Measurements from ENCODE around the gene ARHGEF4.
A peak's percentile ranks its signal among the peaks of the same experiment; 100 is the strongest.

ARHGEF4 gene, protein sequence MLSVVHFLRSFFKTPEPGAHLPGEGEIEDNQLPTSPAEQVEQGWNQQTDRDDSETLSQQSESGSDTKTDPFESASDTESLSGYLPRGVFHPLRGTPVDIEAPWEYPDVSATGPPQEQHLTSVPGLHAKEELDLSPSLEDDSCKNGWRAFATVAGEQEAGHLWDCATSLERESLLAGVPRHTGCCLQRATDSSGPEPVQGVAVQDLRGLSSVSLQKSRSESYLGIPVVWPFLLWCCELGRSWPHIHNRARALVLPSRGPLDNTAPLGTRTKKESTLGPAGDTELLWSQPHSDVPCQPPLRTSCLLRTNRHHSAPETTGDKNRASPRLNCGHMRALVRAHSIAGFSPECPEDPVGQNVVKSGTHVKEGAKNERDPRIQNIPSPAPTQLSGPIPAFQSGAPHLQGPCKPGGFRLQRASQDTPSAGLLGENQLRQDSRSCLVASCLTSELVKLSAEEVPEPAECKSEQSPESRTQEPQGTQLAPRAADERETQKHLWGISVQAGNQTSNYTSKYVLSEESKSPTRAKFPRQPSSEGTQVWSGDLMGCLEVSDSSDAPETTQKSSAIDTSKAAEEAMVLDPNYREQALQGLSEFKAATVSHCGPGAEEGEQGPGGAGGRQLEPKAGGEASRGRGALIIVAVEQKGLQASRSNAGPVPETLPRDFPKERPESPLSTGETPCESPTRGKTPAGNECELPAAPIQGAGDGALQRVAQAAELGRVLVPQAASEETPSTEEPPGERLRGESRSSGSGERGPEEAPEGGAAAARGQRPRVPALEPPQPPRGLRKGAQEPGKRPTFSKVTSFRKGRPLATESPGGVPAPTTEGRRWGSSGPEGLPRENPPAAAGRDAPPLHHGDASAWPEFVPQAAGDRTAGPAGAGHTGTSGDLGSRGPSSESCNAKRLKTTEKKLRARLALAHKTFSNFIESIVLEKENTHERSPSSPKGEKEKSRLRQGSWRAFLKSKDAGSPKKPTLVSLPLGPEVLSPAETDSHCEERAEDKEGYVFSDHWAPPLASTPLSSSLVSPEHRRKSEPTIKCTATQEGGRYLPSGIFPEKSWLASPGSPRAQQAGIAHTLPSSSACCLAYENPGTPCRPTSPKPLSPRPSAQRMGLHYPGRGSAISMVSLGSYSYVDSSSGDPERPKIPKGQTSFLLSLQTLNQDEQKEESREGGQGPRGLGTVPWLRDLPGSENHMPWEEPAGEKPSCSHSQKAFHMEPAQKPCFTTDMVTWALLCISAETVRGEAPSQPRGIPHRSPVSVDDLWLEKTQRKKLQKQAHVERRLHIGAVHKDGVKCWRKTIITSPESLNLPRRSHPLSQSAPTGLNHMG (N-terminal part only)

DNA sequence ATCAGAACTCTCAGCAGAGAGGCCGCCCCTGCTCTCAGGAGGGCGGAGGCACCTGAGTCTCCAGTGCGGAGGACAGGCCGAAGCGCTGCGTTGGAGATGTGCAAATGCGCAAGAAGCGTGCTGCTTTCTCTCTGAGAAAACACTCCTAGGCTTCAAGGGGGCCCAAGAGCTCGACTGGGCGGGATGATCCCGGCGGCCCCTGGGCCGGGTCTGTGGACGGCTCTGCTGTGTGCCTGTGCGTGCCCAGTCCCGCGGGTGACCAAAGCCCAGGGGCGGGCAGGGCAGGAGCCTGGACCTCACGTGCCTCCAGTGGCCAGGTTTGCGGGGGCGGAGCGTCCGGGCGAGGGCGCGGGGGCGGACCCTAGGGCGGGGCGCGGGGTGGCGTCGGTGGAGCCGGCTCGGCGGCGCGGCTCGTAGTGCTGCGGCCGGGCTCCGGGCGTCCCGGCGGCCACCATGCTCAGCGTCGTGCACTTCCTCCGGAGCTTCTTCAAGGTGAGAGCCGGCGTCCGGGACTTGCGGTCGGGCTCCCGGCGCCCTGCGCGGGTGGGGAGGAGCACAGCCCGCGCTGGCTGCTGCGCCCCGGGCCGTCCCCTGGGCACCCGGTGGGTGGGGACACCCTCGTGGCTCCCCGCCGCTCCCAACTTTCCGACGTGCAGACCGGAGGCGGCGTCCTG, at the start of gene ARHGEF4:
Gene ARHGEF4 (plus strand): TSS at position 414 of the 674 bp plus-strand sequence. CDS start 40 bp downstream, at position 454.
- DNase-seq, result no peak

DNA sequence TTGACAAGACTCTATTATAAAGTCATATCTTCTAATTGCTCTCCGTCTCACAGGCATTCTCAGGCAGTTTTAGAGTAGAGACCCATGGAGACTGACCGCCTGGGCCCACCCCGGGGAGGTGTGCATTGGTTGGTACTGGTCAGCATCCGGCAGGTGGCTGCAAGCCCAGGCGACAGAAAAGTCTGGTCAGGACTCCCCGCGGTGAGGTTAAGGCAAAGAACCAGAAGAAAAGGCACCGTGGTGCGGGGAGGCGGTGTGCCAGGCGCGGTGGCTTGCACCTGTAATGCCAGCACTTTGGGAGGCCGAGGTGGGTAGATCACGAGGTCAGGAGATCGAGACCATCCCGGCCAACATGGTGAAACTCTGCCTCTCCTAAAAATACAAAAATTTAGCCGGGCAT, 48.9 kb upstream of the ARHGEF4 start:
- DNase-seq, result no peak

DNA sequence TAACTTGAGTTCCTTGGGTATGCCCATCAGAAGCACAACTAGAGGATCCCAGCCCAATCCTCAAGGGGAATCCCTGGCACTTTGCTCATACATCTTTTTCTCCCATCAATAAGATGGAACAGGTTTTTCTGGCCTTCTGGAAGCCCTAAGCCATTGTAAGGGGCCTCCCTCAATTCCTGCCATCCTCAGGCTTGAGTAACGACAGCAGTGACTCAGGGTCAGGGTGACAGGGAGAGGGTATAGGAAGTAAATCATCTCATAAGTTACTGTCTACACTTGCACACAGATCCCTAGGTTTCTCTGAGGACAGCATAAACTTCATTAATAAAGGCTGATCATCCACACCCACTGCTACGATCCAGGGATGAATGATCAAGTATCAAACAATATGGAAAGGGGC, 46.4 kb upstream of the ARHGEF4 start:
- no peak for DNase-seq

DNA sequence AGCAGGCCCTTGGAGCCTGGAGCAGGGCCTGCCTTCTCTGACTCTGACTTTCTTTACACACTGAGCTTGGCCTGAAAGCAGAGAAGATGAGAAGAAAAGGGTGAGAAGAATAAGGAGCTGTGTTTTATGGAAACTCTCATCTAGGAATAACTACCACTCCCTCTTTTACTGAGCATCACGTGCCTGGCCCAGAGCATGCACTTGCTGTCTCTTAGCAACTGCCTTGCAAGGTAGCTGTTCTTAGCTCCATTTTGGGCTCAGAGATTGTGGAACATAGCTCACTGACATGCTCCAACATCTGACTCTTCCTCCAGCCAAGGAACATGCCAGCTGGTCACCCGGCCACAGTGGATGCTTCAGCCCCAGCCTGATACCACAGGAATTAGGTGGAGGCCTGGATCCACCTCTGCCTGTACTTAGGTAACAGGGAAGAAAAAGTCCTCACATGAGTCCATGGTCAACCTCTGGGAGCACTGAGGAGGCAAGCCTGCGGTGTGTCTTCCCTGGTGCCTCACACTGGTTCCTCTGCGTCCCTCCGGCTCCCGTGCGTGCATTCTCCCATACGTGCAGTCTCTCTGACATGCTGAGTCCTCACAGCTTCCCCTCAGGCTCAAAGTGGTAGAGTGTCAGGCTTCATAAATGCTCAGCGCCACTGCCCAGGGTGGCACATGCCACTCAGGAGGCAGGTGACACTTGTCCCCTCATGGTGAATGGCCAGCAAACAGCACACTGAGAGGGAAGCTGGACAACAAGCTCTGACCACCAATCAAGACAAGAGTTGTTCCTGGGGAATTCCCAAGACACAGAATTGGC, 45.7 kb upstream of the ARHGEF4 start:
- no peak for DNase-seq

DNA sequence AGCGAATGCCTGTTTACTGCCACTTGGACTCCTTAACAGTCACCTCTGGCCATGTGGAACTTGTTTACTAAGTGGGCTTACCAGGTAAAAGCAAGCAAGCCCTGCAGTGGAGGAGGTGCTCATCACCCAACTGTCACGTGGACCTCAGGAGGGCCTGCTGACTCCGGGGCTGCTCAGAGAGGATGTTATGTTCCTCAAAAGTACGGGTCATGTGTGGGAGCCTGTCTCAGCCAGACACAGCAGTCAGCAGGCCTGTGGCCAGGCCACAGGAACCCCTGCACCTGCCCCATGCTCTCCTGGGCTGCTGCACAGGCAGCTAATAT, 45.1 kb upstream of the ARHGEF4 start:
- DNase-seq, result no peak

DNA sequence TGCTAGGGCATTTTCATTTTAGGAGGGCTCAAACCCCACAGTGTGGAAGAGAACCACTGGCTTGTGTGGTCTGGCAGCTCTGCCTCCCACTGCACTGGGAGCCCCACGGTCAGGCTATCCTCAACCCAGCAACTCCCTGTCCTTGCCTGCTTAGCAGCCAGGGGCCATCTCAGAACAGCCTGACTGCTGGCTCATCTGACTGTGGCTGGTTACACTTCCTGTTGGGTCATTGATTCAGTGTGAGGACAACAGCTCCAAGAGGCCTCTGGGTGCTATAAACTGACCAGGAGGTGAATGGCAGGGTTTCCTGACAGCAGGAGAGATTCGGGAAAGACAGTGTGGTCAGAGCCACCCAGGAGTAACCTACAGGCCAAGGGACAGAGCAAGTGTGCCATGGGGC, 41.3 kb upstream of the ARHGEF4 start:
- no peak for DNase-seq

DNA sequence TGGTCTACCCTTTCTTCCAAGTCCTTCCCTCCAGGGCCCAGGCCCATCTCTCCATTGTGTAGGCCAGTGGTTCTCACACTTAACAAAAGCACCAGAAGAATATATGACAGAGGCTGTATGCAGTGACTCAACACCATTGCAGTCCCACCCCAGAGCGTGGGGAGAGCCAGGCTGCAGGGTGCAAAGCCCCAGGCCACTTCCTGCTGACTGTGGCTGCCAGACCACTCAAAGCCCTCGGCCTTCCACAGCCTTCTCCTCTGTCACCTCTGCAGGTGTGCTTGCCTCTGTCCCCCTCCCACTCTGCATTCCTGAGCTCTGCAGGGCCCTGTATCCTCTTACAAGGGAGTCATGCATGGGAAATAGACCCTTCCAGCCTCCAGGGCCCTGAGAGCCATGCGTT, 40.4 kb upstream of the ARHGEF4 start:
- no peak for DNase-seq

DNA sequence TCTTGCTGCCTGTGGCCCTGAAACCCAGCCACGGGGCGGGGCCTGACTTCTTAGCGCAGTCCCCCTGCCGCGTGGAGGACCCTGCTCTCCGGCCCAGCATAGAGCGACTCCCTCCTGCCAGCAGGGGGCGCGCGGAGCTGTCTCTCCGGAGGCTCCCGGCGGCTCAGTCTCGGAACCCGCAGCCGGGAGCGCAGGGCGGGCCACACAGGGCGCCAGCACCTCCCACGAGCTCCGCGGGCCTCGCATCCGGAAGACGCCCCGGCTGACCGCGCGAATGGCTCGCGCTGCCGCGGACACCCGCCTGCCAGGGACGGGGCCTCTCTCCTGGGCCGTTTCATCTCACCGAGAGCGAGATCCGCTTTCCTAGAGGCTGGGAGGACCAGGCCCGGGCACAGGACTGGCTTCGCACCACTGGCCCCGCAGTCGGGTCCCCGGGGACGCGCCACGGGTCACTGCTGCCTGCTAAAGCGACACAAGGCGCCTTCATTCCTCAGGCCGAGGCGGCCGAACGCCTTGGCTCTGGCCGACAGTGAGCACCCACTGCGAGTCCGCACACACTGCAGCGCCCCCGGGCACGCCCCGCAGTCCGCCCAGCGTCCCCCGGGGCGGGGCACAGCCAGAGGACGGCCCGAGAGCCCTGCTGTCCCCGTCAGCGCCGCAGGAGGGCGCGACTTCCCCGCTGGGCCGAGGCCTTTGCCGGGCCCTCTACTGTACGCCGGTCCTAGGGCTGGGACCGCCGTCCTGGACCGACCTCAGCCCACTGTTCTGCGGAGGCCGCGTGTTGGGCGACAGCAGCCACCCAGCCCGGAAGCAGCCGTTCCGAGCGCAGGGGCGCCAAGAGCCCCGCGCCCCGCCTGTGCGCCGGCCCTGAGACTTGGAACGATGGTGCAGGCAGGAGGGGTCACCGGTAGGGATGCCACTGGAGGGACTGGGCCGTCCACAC, 39.0 kb upstream of the ARHGEF4 start:
- DNase-seq, result peak; percentile 86

DNA sequence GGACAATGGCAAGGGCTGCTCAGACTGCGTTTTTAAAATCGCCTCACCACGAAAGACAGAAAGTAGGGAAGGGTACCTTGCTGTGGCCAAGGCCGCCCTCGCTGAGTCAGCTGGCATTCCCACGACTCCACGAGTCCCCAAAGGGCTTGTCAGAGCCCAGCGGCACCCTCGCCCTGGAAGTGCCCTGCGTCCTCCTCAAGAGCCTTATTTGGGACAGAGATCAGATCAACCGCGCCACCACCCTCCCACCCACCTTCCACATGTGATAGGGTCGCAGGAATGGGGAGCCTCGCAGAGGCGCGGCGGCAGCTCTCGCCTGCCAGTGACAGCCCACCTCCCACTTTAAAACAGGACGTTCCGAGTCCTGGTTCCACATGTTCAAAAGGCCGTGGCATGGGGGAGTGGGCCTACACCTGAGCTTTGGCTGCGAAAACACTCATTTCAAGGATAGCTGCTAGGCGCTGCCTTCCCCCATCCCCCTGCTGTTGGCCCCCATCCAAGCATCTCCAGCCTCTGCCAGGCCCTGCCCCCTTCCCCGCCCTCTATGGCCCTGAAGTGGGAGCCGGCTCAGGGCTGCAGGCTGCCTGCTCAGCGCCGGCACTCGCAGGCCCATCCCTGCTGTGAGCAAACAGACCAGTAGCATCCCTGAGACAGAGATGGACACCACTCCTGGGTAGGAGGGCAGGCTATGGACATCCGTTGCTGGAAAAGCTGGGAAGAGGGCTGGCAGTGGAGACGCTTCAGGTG, 38.1 kb upstream of the ARHGEF4 start:
- DNase-seq, result no peak

DNA sequence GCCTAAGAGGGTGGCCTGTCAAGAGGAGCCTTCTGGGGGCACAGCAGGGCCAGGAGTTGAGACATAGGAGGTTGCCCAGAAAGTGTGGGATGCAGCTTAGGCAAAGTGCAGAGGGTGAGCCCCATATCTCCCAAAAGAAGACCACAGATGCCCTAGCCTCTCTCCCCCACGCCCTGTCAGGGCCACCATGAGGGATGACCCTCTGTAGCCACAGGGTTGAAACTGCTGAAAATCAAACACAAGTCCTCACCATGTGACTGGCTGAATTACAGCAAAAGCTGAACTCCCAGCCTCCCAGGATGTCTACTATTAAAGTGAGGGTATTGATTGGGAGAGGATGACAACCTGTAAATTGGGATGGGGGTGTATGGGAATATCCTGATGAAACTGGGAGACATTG, 37.4 kb upstream of the ARHGEF4 start:
- no peak for DNase-seq

DNA sequence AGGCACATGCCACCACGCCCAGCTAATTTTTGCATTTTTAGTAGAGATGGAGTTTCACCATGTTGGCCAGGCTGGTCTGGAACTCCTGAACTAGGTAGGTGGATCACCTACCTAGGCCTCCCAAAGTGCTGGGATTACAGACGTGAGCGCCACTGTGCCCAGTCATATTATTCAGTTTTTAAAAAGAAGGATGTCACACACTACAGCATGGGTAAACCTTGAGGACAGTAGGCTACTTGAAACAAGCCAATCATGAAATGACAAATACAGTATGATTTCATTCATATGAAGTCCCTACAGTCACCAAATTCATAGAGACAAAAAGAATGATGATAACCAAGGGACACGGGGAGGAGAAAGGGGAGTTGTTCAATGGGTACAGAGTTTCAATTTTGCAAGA, 31.1 kb upstream of the ARHGEF4 start:
- DNase-seq, result no peak

DNA sequence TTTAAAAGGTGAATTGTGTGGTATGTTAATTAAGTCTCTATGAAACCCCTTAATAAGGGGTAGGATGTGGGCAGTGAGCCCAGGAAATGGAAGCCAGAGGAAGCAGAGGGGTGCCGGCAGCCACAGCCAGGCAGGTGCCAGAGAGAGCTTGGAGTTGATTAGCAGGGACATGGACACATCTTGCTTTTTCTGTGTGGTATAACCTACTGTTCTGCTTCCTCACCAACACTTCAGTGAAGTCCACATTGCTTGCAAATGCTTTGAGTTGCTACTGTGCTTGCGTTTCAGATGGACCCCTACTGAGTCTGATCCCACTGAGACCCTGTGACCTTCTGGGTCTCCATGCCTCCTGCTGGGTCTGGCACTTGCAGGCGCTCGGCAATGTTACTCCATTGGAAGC, 30.3 kb upstream of the ARHGEF4 start:
- no peak for DNase-seq

DNA sequence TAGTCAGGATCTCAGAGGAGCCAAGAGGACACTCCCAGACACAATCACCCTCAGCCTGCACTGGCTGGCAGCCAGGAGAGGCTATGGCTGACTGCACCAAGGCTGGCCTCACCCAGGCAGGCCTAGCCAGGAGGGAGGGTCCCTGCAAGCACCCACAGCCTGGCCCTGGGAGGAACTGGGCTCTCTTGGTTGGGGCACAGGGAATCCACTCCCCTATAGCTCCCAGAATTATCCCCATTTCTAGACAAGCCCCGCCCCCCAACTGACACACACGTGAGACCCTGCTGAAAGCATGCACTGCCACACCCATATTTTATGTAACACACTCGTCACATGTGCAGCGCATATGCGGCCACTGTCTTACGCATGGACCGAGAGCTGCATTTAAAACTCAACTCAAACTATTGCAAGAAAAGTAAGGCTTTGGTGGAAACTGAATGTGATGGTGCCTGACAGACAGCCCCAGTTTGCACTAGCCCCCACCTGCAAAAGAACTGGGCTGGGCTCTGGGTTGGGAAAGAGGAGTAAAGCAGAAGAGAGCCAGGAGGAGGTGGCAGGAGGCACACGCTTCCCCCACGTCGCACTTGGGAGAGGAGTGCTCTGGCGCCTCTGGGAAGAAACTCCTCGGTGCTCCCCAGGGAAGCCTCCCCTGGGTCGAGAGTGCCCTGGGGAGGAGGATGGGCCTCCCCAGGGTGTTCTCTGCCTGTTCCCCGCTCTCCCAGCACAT, 28.9 kb upstream of the ARHGEF4 start:
- no peak for DNase-seq

DNA sequence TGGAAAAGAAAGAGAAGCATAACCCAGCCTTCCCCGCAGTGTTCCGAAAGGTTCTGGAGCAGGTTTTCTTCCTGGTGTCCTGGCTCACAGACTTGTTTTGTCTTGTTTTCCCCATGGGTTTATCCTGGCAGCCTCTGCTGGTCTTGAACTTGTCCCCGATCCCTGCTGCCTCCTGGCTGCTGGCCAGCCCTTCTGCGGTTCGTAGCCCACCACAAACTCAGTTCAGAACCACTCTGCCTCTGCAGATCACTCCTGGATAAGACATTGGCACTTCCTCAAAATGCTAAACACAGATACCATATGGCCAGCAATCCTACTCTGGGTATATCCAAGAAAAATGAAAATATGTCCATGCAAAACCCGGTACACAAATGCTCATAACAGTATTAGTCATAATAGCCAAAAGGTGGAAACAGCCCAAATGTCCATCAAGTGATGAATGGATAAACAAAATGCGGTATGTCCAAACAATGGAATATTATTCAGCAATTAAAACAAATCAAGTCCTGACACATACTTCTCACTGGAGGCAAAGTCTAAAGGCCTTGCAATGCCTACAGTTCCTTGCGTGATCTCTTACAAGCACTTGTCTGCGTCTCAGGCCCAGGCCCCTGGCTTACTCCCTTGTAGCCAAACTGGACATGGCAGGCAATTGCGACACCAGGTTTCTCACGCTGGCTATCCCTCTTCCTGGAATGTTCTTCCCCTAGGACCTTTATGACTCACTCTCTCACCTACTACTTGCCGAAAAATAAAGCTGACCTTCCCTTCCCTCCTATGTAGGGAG, 28.0 kb upstream of the ARHGEF4 start:
- DNase-seq, result no peak

DNA sequence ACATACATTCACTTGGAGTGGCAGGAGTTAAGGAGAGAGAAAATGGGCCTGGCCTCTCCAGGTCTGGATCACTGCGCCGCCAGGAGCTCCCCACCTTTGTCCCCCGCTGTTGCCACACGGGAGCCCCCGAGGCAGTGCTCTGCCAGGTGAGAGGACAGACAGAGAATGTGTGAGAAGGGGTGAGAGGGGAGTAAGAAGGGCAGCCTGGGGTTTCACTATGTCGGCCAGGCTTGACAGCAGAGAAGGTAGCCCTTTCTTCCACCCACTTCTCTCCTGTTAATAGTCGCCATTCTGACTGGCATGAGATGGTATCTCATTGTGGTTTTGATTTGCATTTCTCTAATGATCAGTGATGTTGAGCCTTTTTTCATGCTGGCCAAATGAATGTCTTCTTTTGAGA, 26.2 kb upstream of the ARHGEF4 start:
- DNase-seq, result no peak

DNA sequence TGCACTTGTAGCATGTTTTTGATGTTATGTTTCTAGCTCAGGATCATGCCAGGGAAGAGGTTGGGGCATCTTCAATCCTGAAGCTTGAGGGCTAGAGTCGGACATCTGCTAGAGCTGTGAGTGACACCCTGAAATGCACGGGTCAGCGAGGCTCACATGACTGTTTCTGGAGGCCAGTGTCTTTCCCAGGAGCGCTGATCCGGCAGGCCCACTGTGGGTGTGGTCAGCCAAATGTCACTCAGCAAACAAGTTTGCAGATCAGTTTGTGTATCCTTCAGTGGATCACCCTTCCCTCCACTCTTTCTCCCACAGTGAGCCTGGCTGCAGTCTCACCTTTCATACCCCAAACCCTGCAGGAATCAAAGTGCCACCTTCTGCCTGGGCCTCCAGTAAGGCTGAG, 23.0 kb upstream of the ARHGEF4 start:
- DNase-seq, result no peak

DNA sequence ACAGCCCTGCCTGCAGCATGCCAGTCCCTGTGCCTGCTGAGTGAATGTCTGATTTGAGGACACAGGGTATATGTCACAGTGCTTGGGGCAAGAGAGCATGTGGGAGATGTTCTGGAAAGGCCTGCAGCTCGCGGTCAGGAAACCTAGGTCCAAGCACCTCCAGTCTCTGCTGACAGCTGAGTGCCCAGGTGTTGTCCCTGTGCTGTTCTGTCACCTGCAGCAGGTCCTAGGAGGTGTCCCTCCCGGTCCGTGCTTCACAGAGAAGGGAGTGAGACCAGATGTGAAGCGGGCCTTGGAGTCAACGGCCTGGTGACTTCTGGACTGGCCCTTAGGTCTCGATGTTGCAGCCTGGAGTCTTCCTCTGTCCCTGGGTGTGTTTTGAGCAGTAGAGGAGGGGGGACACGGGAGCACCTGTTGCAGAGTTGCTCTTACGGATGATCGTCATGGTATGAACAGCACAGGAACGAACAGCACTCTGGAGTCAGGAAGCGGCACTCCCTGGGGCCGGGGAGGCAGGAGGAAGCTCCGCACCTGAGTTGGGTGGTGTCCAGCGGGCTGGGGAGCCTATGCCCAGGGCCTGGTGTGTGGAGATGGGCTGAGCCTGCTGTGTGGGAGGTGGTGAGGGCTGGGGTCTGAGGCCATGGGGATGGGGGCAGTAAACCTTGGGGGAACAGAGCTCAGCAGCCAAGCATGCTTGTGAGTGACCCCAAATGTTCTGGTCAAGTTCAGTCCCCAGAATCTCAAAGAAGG, 21.6 kb upstream of the ARHGEF4 start:
- no peak for DNase-seq

DNA sequence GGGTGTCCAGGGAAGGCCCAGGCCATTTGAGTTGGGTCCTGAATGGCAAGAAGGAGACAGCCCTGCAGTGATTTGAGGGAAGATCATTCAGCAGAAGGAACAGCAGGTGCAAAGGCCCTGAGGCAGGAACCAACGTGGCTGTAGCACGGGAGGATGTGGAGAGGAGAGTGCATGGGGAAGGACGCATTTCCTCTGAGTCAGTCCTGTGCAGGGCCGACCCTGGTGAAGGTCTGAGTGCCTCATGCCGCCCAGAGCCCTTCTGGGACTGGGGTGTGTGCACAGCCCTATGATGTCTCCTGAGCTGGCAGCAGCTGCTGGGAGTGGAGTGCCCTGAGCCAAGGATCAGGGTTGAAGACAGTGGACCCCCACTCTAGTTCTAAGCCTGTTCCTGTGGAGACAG, 17.9 kb upstream of the ARHGEF4 start:
- DNase-seq, result no peak
